ENCODE data around the gene TCFL5.

Gene TCFL5

DNA sequence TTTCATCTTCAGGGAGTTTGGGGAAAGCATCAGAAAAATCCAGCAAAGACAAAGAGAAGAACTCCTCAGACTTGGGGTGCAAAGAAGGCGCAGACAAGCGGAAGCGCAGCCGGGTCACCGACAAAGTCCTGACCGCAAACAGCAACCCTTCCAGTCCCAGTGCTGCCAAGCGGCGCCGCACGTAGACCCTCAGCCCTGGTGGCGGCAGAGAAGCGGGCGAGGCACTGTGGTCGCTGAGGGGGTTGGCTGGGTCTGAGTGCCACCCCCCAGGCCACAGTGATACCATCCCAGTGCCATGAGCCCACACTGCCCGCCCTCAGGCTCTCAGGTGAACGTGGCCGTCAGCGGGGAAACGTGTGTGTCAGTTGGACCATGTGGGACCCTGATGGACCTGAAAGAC, 62.2 kb downstream of the TCFL5 start:
- Histone ChIP-seq H3K36me3 (ENCODE audit: insufficient read depth, insufficient read length, low read length) (peaks cover 51% of the 10 kb centered on the region), H3K9ac (ENCODE audit: insufficient read length, low read depth) (no peak overlapping the region), H3K4me1 (ENCODE audit: insufficient read depth, insufficient read length) (peaks cover 16% of the 10 kb centered on the region), H3K4me3 (ENCODE audit: insufficient read length, low read depth) (no peak overlapping the region), H3K9me3 (ENCODE audit: insufficient read depth, low read length) (no peaks in the 10 kb centered on the region), H3K27me3 (ENCODE audit: insufficient read depth, insufficient read length) (peaks cover 13% of the 10 kb centered on the region)
- TF ChIP-seq ZNF274 (IDR thresholded peaks at IDR 0.05; ENCODE audit: low read depth, low read length) (no peak), YY1 (IDR thresholded peaks at IDR 0.05; ENCODE audit: insufficient read depth, insufficient read length) (no peak), SUZ12 (IDR thresholded peaks at IDR 0.05; ENCODE audit: extremely low read depth, insufficient read depth, insufficient read length) (no peak)
- no peak for DNase-seq (ENCODE audit: low read depth, low spot score)

- peaks cover 13% of the 10 kb centered on the region for H3K4me1 ChIP-seq (ENCODE audit: insufficient read depth, insufficient read length)
- DNase-seq (ENCODE audit: low read depth, low spot score), result no peak
- H3K9ac ChIP-seq (ENCODE audit: insufficient read length, low read depth), result no peak overlapping the region
These were observed 62.6 kb downstream of the TCFL5 start for GRCh38 chr20:62799036-62799435.

GRCh38 chr20:62797671-62798532, 63.7 kb downstream of the TCFL5 start:
- H3K4me3 ChIP-seq (ENCODE audit: insufficient read length, low read depth), result no peak overlapping the region
- H3K9me3 ChIP-seq (ENCODE audit: insufficient read depth, low read length), result no peaks in the 10 kb centered on the region
- peaks cover 14% of the 10 kb centered on the region for H3K27me3 ChIP-seq (ENCODE audit: insufficient read depth, insufficient read length)
- H3K36me3 ChIP-seq (ENCODE audit: insufficient read depth, insufficient read length, low read length), result peaks cover 51% of the 10 kb centered on the region
- no peak for DNase-seq (ENCODE audit: low read depth, low spot score)
- peaks cover 23% of the 10 kb centered on the region for H3K4me1 ChIP-seq (ENCODE audit: insufficient read depth, insufficient read length)
- TF ChIP-seq YY1 (IDR thresholded peaks at IDR 0.05; ENCODE audit: insufficient read depth, insufficient read length) (no peak), ZNF274 (IDR thresholded peaks at IDR 0.05; ENCODE audit: low read depth, low read length) (no peak)
- peak overlapping the region; percentile 17 for H3K9ac ChIP-seq (ENCODE audit: insufficient read length, low read depth)

More at GRCh38 chr20:62799036-62799435, 62.6 kb downstream of the TCFL5 start:
- H3K4me3 ChIP-seq (ENCODE audit: insufficient read length, low read depth), result no peak overlapping the region
- H3K36me3 ChIP-seq (ENCODE audit: insufficient read depth, insufficient read length, low read length), result peaks cover 51% of the 10 kb centered on the region
- H3K9me3 ChIP-seq (ENCODE audit: insufficient read depth, low read length), result no peaks in the 10 kb centered on the region
- peaks cover 10% of the 10 kb centered on the region for H3K27me3 ChIP-seq (ENCODE audit: insufficient read depth, insufficient read length)
- TF ChIP-seq YY1 (IDR thresholded peaks at IDR 0.05; ENCODE audit: insufficient read depth, insufficient read length) (no peak), ZNF274 (IDR thresholded peaks at IDR 0.05; ENCODE audit: low read depth, low read length) (no peak), SUZ12 (IDR thresholded peaks at IDR 0.05; ENCODE audit: extremely low read depth, insufficient read depth, insufficient read length) (no peak)

- H3K36me3 ChIP-seq (ENCODE audit: insufficient read depth, insufficient read length, low read length), result peaks cover 48% of the 10 kb centered on the region
These were observed 64.7 kb downstream of the TCFL5 start for GRCh38 chr20:62796699-62797491.

GRCh38 chr20:62795023-62795761, 66.4 kb downstream of the TCFL5 start:
- DNase-seq (ENCODE audit: low read depth, low spot score), result no peak

More at GRCh38 chr20:62796699-62797491, 64.7 kb downstream of the TCFL5 start:
- no peak for DNase-seq (ENCODE audit: low read depth, low spot score)
- TF ChIP-seq ZNF274 (IDR thresholded peaks at IDR 0.05; ENCODE audit: low read depth, low read length) (no peak), SUZ12 (IDR thresholded peaks at IDR 0.05; ENCODE audit: extremely low read depth, insufficient read depth, insufficient read length) (no peak), YY1 (IDR thresholded peaks at IDR 0.05; ENCODE audit: insufficient read depth, insufficient read length) (no peak)
- peaks cover 23% of the 10 kb centered on the region for H3K4me1 ChIP-seq (ENCODE audit: insufficient read depth, insufficient read length)
- H3K27me3 ChIP-seq (ENCODE audit: insufficient read depth, insufficient read length), result peaks cover 19% of the 10 kb centered on the region
- peak overlapping the region; percentile 88 for H3K9ac ChIP-seq (ENCODE audit: insufficient read length, low read depth)
- peak overlapping the region; percentile 68 for H3K4me3 ChIP-seq (ENCODE audit: insufficient read length, low read depth)
- no peaks in the 10 kb centered on the region for H3K9me3 ChIP-seq (ENCODE audit: insufficient read depth, low read length)

DNA sequence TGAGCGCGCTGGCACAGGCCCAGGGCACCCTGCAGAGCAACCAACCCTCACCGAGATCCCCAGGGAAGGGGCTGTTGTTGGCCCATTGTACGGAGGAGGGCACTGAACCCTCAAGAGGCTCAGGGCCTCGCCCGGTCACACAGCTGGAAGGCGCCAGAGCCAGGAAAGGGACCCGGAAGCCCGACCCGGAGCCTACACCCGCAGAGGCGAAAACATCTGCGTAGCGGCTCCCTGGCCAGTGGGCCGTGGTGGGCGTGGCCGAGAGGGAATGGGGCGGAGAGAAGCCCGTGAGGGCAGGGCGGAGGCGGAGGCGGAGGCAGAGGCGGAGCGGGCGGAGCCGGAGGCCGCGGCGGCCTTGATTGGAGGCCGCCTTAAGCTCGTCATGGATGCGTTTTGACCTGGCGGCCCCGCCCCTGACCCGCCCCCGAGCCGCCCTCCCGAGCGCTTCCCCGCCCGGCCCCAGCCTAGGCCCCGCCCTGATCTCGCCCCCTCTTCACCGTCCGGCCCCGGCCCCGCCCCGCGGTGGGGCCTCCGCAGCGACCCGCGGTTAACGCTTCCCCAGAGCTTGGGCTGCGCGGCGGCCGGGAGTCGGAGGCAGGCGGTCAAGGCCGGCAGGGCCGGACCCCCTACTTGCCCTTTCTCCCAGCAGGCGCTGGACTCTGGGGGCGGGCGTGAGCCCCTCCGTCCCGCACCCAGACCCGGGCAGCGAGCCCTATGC, 67.5 kb downstream of the TCFL5 start:
- H3K9me3 ChIP-seq (ENCODE audit: insufficient read depth, low read length), result no peaks in the 10 kb centered on the region
- TF ChIP-seq ZNF274 (IDR thresholded peaks at IDR 0.05; ENCODE audit: low read depth, low read length), result no peak
- peaks cover 25% of the 10 kb centered on the region for H3K4me1 ChIP-seq (ENCODE audit: insufficient read depth, insufficient read length)
- H3K27me3 ChIP-seq (ENCODE audit: insufficient read depth, insufficient read length), result peaks cover 19% of the 10 kb centered on the region
- peak overlapping the region; percentile 90 for H3K9ac ChIP-seq (ENCODE audit: insufficient read length, low read depth)
- peak overlapping the region; percentile 60 for H3K4me3 ChIP-seq (ENCODE audit: insufficient read length, low read depth)
- peaks cover 22% of the 10 kb centered on the region for H3K36me3 ChIP-seq (ENCODE audit: insufficient read depth, insufficient read length, low read length)
- DNase-seq (ENCODE audit: low read depth, low spot score), result peak; percentile 95

More at GRCh38 chr20:62795023-62795761, 66.4 kb downstream of the TCFL5 start:
- peak overlapping the region; percentile 87 for H3K9ac ChIP-seq (ENCODE audit: insufficient read length, low read depth)
- H3K9me3 ChIP-seq (ENCODE audit: insufficient read depth, low read length), result no peaks in the 10 kb centered on the region
- peaks cover 32% of the 10 kb centered on the region for H3K36me3 ChIP-seq (ENCODE audit: insufficient read depth, insufficient read length, low read length)
- H3K4me3 ChIP-seq (ENCODE audit: insufficient read length, low read depth), result peak overlapping the region; percentile 60
- peaks cover 21% of the 10 kb centered on the region for H3K4me1 ChIP-seq (ENCODE audit: insufficient read depth, insufficient read length)
- H3K27me3 ChIP-seq (ENCODE audit: insufficient read depth, insufficient read length), result peaks cover 19% of the 10 kb centered on the region
- TF ChIP-seq SUZ12 (IDR thresholded peaks at IDR 0.05; ENCODE audit: extremely low read depth, insufficient read depth, insufficient read length), result no peak
- TF ChIP-seq YY1 (IDR thresholded peaks at IDR 0.05; ENCODE audit: insufficient read depth, insufficient read length), result no peak
- TF ChIP-seq ZNF274 (IDR thresholded peaks at IDR 0.05; ENCODE audit: low read depth, low read length), result no peak
